ENCODE measurements around the gene PIN1. TPM values are rescaled to one million over a fixed set of nuclear protein-coding genes. Genes with fewer than 3 reads are reported as not detected.

Gene PIN1
- total RNA-seq, 1 donor from 2014 or later, result 109 TPM

- no peak for FAIRE-seq
- no peak overlapping the region for H2AFZ ChIP-seq (ENCODE audit: low read depth, low read length)
- Mint-ChIP-seq H3K27me3 (ENCODE audit: low read depth, unreplicated experiment) (peaks cover 2% of the 10 kb centered on the region), H3K27ac (ENCODE audit: unreplicated experiment) (no peak overlapping the region), H3K36me3 (ENCODE audit: low read depth, unreplicated experiment) (peaks cover 11% of the 10 kb centered on the region), H3K9me3 (ENCODE audit: unreplicated experiment) (no peaks in the 10 kb centered on the region), H3K4me1 (ENCODE audit: low read depth, unreplicated experiment) (peaks cover 2% of the 10 kb centered on the region), H3K4me3 (ENCODE audit: unreplicated experiment) (no peak overlapping the region)
- H4K20me1 ChIP-seq (ENCODE audit: insufficient read depth, low read length), result no peaks in the 10 kb centered on the region
- no peaks in the 10 kb centered on the region for H3K9me3 ChIP-seq (ENCODE audit: insufficient read depth, low read depth, low read length)
- H3K79me2 ChIP-seq (ENCODE audit: insufficient read depth, low read length), result no peaks in the 10 kb centered on the region
- H3K27me3 ChIP-seq (ENCODE audit: insufficient read depth, low read length), result peaks cover 3% of the 10 kb centered on the region
- H3K4me2 ChIP-seq (ENCODE audit: low read length), result no peak overlapping the region
- H3K4me3 ChIP-seq (ENCODE audit: insufficient read depth, low read depth, low read length), result no peak overlapping the region
- no peak for DNase-seq (ENCODE audit: low read depth)
- H3K9ac ChIP-seq (ENCODE audit: low read length), result no peak overlapping the region
- no peaks in the 10 kb centered on the region for H3K4me1 ChIP-seq (ENCODE audit: insufficient read depth, low read length)
- H3K36me3 ChIP-seq (ENCODE audit: insufficient read depth, low read length), result no peaks in the 10 kb centered on the region
- no peak overlapping the region for H3K27ac ChIP-seq (ENCODE audit: low read depth, low read length)
- TF ChIP-seq CTCF (IDR thresholded peaks at IDR 0.05; ENCODE audit: insufficient read depth, low read depth, low read length) (no peak), EZH2 (IDR thresholded peaks at IDR 0.05; ENCODE audit: insufficient read depth, low read length) (no peak)
Observed at GRCh38 chr19:9871626-9872338, 36.7 kb downstream of the PIN1 start.

DNA sequence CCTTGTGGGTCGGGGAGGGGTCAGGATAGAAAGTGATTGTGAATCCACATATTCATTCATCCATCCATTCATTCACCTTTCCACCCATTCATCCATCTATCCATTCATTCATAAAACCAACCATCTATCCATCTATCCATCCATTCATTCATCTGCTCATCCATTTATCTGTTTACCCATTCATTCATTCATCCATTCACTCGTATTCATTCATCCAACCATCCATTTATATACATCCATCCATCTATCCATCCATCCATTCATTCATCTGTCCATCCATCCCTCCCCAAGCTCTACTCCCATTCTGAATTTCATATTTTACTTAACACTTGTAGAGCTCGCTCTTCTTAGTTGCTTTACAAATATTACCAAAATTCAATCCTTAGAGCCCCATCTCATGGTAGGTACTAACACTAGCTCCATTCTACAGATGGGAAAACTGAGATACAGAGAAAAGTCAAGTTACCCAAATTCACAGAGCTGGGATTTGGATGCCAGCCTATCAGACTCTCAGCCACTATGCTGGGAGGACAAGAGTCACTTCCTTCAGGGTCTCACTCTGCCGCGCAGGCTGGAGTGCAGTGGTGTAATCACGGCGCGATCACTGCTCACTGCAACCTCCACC is 37.6 kb downstream of the PIN1 start:
- H3K9ac ChIP-seq (ENCODE audit: low read length), result no peak overlapping the region
- H2AFZ ChIP-seq (ENCODE audit: low read depth, low read length), result no peak overlapping the region
- DNase-seq (ENCODE audit: low read depth), result no peak
- no peaks in the 10 kb centered on the region for H3K9me3 ChIP-seq (ENCODE audit: insufficient read depth, low read depth, low read length)
- FAIRE-seq, result no peak
- H3K27ac ChIP-seq (ENCODE audit: low read depth, low read length), result no peak overlapping the region
- no peak overlapping the region for H3K4me2 ChIP-seq (ENCODE audit: low read length)
- peaks cover 3% of the 10 kb centered on the region for H3K27me3 ChIP-seq (ENCODE audit: insufficient read depth, low read length)
- no peaks in the 10 kb centered on the region for H4K20me1 ChIP-seq (ENCODE audit: insufficient read depth, low read length)
- Mint-ChIP-seq H3K27ac (ENCODE audit: unreplicated experiment) (no peak overlapping the region), H3K27me3 (ENCODE audit: low read depth, unreplicated experiment) (no peaks in the 10 kb centered on the region), H3K4me3 (ENCODE audit: unreplicated experiment) (no peak overlapping the region), H3K36me3 (ENCODE audit: low read depth, unreplicated experiment) (peaks cover 11% of the 10 kb centered on the region), H3K9me3 (ENCODE audit: unreplicated experiment) (no peaks in the 10 kb centered on the region), H3K4me1 (ENCODE audit: low read depth, unreplicated experiment) (peaks cover 2% of the 10 kb centered on the region)
- H3K36me3 ChIP-seq (ENCODE audit: insufficient read depth, low read length), result no peaks in the 10 kb centered on the region
- TF ChIP-seq EZH2 (IDR thresholded peaks at IDR 0.05; ENCODE audit: insufficient read depth, low read length) (no peak), CTCF (IDR thresholded peaks at IDR 0.05; ENCODE audit: insufficient read depth, low read depth, low read length) (no peak)
- no peak overlapping the region for H3K4me3 ChIP-seq (ENCODE audit: insufficient read depth, low read depth, low read length)
- H3K4me1 ChIP-seq (ENCODE audit: insufficient read depth, low read length), result no peaks in the 10 kb centered on the region
- H3K79me2 ChIP-seq (ENCODE audit: insufficient read depth, low read length), result no peaks in the 10 kb centered on the region
